Left kidney (tissue), 2 donors: Measurements from ENCODE around the gene COPB1. TPM values are rescaled to one million over a fixed set of nuclear protein-coding genes. Genes with fewer than 3 reads are reported as not detected.

Experiments used
- DNase-seq: peaks from one replicate; pipeline ENCODE4 v3.0.0-alpha.2; 2013
- polyA plus RNA-seq: library from polyadenylated mRNA; unstranded; fragments of 120-200 nt; gene quantifications from one replicate; pipeline ENCODE4 v1.2.1, GENCODE V29; 2013; ENCODE audit not compliant: insufficient read length

COPB1 gene
- polyA plus RNA-seq, 1 donor, result 151 TPM

DNA sequence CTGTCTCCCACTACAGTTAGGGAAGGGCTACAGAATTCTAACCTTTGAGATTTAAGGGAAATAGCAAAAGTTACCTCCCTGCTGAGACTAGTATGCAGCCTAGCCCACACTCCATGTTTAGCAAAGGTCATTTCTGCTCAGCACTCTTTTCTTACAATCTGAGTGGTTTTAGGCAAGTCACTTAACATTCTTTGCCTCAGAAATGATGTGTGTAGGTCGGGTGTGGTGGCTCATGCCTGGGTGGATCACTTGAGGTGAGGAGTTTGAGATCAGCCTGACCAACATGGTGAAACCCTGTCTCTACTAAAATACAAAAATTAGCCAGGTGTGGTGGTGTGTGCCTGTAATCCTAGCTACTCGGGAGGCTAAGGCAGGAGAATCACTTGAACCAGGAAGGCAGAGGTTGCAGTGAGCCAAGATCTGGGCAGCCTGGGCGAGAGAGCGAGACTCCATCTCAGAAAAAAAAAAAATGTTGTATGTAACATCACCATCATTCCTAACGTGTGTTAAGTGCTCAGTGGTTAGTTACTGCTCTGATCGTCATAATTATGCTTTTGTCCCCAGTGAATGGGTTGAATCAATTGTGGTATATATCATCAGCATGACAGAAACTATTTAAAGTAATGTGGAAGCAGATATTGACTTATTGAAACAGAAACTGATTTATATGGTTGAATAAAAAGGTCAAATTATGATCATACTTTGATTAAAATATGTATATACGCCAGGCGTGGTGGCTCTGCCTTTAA is 55.0 kb downstream of the COPB1 start:
- no peak for DNase-seq

DNA sequence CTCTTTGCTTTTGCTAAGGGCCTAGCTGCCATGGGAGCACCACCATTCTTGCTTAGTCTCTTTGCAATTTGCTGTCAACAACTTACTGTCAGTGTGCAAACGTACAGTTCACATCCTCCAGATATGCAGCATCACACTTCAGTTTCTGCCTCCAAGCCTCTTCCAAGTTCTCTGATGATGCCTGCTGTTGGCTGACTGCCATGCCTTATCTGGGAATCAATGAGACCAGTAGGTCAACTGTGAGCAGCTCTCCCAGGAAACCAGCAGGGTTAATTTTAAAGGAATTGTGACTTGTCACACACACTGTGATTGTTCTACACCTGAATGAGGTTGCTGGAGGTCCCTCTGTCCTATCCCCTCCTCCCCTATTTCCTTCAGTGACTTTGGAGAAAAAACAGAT is 56.0 kb downstream of the COPB1 start:
- DNase-seq, result no peak

DNA sequence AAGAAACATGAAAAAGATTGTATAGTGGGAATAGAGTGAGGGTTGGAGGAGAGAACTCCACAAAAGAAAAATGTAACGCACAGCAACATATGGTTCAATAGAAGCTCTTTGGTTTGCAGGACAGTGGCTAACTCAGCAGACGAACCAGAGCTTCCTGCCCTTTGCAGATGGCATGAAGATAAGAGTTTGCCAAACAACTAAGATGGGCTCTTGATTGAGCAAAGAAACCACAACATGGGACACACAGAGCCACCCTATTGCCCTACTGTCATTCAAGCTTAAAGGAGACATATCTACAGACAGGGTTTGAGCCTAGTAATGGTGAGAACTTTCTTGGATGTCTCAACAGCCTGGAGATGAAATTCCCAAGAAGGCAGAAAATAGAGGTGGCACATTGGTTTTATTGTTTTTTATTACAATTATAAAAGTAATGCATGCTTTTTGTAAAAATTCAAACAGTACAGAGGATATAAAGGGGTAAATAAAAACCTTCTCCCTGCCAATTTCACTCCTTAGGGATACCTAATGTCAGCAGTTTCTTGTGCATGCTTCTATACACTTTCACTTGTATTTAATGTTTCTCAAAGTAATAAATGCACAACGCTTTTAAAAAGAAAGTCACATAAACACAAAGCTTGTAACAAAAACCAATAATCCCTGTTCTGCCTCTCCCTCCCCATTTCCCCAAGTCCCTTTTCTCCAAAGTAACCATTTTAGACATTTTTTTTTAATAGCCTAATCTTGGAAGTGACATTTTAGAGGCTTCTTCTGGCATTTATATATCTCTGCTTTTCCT is 63.7 kb downstream of the COPB1 start:
- DNase-seq, result no peak

DNA sequence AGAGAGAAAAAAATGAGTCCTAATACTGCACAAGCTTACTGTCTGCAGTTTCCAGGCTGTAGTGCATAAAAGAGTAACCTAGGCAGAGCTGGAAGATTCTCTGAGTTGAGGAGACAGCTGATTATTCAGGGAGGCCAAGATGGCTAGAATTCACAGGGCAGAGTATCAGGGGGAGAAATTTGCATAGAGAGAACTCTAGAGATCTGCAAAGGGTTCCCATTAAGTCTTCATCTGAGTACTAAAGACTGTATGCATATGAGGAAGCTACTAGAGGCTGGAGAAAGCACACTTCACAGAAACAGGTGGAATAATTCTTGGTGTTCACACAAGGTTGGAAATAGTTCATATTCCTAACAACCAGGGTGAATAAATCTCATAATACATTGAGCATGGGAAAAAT is 74.0 kb downstream of the COPB1 start:
- DNase-seq, result no peak

DNA sequence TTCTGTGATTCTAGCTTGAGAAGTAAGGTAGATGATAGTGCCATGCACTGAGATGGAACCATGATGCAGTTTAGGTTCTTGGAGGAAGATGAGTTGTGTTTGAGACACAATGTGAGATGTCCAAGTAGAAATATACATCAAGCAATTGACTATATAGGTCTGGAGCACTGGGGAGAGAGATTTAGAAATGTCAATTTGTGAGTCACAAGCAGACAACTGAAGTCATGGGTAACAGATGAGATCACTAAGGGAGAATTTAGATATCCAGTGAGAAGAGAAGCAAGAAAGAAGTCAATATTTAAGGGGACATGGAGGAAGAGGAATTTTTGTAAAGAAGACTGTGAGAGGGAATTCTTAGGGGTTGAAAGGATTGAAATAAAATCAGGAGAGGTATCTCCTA is 75.5 kb downstream of the COPB1 start:
- no peak for DNase-seq

DNA sequence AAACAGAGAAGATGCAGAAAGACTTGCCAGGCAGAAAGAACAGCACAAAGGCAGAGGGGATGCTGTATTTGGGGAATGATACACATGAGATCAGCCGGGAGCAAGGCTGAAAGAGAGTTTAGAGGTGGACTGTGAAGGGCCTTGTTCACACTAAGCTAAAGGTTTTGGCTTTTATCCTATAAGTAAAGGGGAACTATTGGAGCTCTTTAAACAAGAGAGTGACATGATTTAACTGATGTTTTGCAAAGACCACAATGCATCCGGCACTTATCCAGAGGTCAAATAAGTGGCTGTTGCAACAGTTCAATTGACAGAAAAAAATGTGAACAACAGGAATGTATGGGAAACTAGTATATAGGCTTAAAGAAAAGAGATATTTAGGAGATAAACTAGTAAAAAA is 76.0 kb downstream of the COPB1 start:
- no peak for DNase-seq

DNA sequence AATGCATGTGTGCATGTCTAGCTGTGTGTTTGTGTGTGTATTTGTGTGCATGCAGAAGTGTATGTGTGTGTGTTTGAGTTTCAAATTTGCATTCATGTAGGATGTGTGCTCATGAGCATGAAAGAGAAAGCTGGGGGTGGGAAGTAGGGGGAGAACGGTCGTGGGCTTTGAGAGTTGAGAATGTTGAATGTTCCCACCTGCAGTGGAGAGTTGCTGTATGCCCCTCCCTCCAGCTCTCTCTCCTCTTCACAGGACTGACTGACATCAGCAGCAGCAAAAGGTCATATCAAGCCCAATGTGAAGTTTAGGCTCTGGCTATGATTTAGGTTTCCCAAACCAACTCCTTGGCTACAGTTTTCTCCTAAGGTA is 76.8 kb downstream of the COPB1 start:
- no peak for DNase-seq

DNA sequence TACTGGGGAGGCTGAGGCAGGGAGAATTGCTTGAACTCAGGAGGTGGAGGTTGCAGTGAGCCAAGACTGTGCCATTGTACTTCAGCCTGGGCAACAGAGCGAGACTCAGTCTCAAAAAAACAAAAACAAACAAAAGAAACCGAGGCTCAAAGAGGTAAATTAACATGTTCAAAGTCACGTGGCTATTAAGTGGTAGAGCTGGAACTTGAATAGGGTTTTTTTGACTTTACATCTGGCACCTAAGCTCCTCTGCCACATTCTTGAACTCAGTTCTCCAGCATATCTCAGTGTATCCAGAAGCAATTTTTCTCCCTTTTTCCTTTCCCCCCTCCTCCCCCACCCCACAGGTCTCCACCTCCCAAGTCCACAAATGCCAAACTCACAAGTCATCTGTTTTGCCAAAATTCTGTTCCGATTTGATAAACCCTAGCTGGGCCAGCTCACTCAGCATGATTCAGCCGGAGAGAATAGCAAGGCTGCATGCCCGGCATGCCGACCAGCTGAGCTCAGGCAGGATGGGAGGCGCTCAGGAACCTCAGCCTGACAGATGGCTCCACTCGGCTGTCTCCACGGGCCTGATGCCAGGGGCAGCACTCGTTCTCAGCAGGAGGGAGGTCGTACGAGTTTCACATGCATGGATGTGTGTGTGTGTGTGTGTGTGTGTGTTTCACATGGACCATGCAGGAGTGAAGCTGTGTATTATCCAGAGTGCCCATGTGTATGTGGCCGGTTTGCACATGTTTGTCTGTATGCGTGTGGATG is 77.4 kb downstream of the COPB1 start:
- peak; percentile 55 for DNase-seq

DNA sequence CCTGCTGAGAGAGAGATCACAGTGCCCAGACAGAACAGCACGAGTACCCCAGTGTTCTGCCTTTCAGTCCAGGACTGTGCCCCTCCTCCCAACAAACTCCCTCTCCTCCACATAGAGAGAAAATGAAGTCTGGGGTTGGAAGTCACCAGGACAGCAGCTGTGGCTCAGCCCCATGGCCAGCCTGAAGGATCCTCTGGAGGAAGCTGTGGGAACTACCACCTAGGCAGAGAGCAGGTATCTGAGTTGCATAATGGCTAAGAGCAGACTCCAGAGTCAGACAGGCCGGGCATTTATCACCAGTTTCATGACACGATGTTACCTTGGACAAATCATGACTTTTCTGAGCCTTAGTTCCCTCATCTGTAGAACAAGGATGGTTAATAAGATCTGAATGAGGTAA is 79.4 kb downstream of the COPB1 start:
- DNase-seq, result no peak

DNA sequence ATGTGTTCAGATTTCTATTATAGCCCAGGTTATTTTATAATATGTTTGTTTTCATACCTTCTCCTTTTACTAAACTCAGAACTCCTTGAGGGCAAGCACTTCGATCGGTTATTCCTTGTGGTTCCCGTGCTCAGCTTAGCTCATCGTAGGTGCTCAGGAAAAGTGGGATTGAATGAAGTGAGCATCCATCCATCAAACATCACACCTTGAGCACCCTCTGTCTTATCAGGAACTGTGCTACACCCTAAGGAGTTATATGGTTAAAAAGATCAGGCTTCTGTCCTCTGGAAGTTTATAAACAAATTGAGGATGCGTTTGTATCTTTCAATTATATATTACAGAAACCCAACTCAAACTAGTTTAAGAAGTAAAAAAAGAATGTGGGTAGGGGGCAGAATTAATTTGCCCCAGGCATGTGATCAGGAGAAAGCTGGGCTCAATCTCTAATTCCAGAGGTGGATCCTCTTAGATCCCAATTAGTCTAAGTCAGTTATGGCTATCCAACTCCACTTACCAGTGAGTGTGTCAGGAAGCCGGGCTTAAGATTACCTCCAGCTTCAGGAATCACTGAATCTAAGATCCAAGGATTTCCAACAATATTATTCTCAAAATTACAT is 80.7 kb downstream of the COPB1 start:
- no peak for DNase-seq

DNA sequence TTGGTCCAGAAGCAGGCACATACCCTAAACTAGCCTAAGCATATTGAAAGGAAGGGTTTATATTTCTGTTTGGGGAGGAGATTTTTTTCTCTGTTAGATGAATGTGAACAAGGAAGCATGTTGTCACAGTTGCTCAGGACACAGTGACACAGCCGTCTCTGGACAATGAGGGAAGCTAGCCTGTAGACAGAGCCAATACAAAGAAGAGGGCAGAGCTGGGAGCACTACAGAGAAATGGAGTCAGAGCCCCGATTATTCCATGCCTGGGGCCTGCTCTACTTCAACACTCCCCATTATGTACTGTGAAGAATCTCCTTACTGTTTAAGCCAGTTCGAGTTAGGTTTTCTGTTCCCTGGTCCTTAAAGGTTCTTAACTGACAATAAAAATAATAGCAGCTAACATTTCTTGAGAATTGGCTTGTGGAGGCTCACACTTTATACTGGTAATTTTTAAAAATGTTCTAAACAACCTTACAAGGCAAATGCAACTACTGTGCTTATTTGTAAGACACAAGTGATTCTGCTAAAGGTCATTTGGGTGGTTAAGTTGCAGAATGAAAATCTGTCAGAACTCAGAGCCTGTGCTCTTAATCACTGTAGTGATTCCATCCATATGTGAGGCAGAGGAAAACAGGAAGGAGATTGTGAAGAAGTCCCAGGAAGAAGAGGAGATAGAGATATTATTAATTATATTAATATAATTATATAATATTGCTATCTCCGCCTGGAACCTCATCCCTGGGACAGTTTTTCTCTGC is 81.8 kb downstream of the COPB1 start:
- no peak for DNase-seq

DNA sequence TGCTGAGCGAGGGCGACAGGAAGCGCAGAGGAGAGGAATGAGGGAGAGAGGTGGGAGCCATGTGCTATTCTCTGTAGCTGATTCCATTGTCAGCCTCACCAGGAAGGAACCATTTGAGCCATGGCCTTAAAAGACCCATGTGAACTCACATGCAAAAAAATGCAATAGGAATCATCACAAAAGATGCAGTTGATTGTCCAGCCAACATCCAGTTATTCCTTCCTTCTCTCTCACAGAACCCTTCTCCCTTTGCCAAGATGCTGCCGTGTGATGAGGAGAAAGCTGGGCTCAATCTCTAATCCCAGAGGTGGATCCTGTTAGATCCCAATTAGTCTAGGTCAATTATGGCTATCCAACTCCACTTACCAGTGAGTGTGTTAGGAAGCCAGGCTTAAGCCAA is 82.4 kb downstream of the COPB1 start:
- DNase-seq, result no peak

DNA sequence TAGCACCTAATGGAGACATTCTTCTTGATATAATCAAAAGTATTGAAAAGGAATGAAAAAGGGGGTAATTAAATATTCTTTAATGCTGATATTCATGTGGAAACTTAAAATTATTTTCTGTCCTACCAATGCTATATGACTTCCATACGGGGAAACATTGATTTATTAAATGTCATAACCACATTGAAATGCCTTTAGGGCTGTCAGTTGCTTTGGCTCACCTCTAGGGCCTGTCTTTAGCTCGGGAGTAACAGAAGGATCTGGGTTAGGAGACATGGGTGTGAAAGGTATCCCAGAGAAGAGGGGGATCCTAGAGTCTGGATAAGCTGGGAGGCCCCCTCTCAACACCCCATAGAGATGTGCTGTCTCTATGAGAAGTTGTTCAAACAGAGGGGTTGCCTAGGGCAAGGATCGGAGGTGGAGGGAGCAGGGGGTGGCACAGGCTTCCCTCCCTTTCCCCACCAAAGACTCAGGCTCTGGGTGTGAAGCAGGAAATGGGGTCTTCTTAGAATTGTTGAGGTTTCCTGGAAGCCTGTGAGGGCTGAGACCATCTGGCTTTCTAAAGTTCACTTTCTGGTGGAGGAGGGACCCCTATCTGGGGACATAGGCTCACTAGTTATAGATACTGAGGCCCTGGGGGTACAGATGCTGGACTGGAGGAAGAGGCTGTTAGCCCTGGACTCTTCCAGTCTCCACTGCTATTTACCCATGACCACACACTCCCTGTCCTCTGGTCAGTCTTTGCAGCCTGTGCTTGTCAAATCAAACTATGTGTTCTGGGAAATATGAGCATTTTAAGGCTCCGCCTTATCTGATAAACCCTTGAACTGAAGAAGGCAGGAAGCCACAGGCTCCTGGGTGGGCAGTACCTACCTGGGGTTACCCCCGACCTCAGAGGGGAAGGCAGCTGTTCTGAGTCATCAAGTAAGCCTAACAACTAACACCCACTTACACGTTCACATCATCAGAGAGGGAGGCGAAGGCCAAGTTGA is 84.8 kb downstream of the COPB1 start:
- DNase-seq, result no peak

DNA sequence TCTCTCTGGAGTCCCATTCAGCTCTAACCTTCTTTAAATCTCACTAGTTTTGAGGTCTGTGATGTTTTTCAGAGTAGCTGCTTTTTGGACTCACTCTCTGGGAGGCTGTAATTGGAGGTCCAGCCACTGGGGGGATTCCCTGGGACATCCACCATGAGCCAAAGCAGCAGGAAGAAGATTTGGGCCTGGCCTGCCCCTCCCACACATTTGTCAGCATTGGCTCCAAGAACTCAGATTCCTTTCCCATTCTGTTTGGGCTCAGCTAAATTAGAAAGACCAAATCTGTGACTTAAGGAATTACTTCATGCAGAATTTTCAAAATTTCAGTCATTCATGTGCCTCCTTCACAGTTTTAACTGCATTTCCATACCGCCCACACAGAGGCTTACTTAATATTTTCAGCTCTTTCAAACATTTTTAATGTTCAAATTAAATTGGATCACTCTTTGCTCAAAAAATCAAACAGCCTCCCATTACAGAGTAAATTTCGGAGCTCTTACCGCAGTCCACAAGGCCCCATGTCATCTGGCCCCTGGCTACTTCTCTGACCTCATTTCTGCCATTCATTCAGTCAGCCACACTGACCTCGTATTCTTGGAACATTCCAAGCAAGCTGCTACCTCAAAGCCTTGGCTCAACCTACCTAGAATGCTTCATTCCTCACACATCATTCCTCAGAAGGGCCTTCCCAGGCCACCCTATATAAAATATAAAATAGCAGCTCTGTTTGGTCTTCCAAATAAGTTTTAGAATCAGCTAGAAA is 86.1 kb downstream of the COPB1 start:
- DNase-seq, result no peak

DNA sequence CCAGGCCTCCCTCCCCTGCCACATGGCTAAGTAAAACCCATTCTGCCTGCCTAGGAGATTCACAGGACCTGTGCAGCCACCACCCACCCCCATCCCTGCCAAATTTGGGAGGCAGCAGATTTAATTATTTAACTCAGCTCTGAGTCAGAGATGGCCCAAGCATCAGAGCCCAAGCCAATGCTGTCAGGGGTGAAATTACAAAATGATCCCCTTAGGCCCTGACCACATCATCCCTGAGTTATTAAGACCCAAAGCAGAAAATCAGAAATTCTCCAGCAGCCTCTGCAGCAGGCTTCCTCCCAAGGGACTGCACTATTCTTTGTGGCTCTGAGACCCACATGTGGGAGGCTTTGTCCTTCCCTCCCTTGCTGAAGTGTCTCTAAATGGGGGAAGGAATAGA is 87.8 kb downstream of the COPB1 start:
- no peak for DNase-seq

DNA sequence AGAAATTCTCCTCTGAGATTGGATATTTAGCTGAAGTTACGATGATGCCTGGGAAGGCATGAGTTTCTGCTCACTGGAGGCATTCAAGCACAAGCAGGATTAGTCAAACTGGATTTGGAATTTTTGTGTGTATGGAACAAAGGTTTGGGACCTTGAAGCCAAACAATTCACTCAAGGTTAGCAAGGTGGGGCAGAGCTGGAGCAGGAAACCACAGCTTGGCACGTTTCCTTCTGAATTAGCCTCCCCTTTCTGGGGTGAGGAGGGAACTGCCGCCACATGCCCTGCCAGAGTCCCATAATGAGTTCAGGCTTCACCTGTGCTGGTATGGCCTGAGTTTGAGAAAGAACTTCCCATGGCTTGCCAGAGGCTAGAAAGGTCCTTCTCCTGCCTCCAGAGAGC is 89.7 kb downstream of the COPB1 start:
- DNase-seq, result no peak

DNA sequence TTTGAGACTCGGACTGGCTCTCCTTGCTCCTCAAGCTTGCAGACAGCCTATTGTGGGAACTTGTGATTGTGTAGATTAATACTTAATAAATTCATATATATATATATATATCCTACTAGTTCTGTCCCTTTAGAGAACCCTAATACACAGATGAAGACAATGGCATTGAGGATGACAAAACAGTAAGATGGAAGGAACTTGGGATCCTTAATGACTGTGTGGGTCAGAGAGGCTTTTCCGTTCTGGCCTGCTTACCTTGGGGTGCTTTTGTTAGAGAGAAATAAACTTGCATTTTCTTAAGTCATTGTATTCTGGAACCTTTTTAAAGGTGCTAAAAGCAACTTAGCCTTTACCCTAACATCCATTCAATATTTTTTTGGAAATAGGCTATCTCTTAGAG is 91.0 kb downstream of the COPB1 start:
- no peak for DNase-seq
